D721Med (cell line): ENCODE data around the gene AIFM1.

Source experiments
- DNase-seq: peaks from one replicate; pipeline ENCODE4 v3.0.0; 2011; ENCODE audit warnings: low spot score; ENCODE audit not compliant: insufficient read length
- FAIRE-seq: peaks from 2 replicates; lab custom pipeline; 2011; peaks lifted over from hg19 to GRCh38; lab: Jason Lieb, UNC
- TF ChIP-seq, protein P1 (sequence below): IDR thresholded peaks from 2 replicates; pipeline ENCODE4 v1.5.1; 2012; ENCODE audit warnings: mild to moderate bottlenecking, control low read depth; ENCODE audit not compliant: insufficient read depth; ENCODE audit errors: missing control alignments

The AIFM1 gene

GRCh38 chrX:130103605-130104004 lies 62.0 kb downstream of the AIFM1 start:
- TF ChIP-seq, protein P1, sequence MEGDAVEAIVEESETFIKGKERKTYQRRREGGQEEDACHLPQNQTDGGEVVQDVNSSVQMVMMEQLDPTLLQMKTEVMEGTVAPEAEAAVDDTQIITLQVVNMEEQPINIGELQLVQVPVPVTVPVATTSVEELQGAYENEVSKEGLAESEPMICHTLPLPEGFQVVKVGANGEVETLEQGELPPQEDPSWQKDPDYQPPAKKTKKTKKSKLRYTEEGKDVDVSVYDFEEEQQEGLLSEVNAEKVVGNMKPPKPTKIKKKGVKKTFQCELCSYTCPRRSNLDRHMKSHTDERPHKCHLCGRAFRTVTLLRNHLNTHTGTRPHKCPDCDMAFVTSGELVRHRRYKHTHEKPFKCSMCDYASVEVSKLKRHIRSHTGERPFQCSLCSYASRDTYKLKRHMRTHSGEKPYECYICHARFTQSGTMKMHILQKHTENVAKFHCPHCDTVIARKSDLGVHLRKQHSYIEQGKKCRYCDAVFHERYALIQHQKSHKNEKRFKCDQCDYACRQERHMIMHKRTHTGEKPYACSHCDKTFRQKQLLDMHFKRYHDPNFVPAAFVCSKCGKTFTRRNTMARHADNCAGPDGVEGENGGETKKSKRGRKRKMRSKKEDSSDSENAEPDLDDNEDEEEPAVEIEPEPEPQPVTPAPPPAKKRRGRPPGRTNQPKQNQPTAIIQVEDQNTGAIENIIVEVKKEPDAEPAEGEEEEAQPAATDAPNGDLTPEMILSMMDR: no peak
- FAIRE-seq (no peak), DNase-seq (no peak)

GRCh38 chrX:130100180-130100579 lies 65.5 kb downstream of the AIFM1 start:
- FAIRE-seq (no peak), DNase-seq (no peak)
- TF ChIP-seq, protein P1: no peak

- DNase-seq (no peak), FAIRE-seq (no peak)
- TF ChIP-seq, protein P1: no peak
These were observed 67.5 kb downstream of the AIFM1 start for GRCh38 chrX:130098210-130098552.

- DNase-seq (no peak), FAIRE-seq (no peak)
- TF ChIP-seq, protein P1: no peak
These were observed 68.0 kb downstream of the AIFM1 start for GRCh38 chrX:130097507-130098209.

GRCh38 chrX:130095249-130096030 lies 70.2 kb downstream of the AIFM1 start:
- FAIRE-seq: no peak
- TF ChIP-seq, protein P1: no peak
- DNase-seq: no peak

DNA sequence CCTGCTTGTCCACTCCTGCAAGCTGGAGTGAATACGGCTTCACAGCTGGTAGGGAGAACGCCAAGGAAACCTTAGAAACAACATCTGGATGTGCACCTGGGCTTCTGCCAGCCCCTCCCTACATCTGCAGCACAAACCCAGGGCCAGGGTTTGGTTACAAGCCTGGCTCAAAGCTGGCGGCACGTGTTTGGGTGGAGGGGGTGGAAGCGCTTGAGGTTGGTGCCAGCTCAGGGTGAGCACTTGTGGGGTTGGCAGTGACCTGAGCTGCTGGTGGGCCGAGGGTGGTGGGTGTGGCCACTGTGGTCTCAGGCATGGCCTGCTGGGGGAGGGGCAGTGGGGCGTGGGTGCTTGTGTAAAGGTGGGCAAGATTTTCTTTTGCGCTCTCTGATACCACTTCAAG lies 70.9 kb downstream of the AIFM1 start:
- DNase-seq: no peak
- no peak for FAIRE-seq

More for the DNA sequence above, 70.9 kb downstream of the AIFM1 start:
- TF ChIP-seq, protein P1: no peak
